ENCODE data around the gene ZYX. TPM values are rescaled to one million over a fixed set of nuclear protein-coding genes. Genes with fewer than 3 reads are reported as not detected.

The ZYX gene
- total RNA-seq, 1 donor from 2014 or later, result 263 TPM

- Histone ChIP-seq H3K27ac (no peak overlapping the region), H3K9me3 (no peaks in the 10 kb centered on the region), H3K36me3 (no peaks in the 10 kb centered on the region), H3K4me1 (peaks cover 3% of the 10 kb centered on the region), H3K4me3 (no peak overlapping the region), H3K27me3 (no peaks in the 10 kb centered on the region)
- DNase-seq, result no peak
- intact Hi-C loops (cut with DNase I), result no loop called here
- no peak for ATAC-seq
- TF ChIP-seq CTCF (IDR thresholded peaks at IDR 0.05), result no peak
Measured at GRCh38 chr7:143434660-143435059, 53.5 kb downstream of the ZYX start.

GRCh38 chr7:143435266-143435665, 54.1 kb downstream of the ZYX start:
- DNase-seq, result no peak

GRCh38 chr7:143436325-143436946, 55.3 kb downstream of the ZYX start:
- Histone ChIP-seq H3K9me3 (no peaks in the 10 kb centered on the region), H3K4me3 (no peak overlapping the region), H3K27ac (no peak overlapping the region), H3K4me1 (no peaks in the 10 kb centered on the region), H3K27me3 (no peaks in the 10 kb centered on the region), H3K36me3 (no peaks in the 10 kb centered on the region)
- no peak for TF ChIP-seq CTCF (IDR thresholded peaks at IDR 0.05)
- no peak for ATAC-seq
- DNase-seq, result no peak
- intact Hi-C loops (cut with DNase I), result no loop called here

More at GRCh38 chr7:143435266-143435665, 54.1 kb downstream of the ZYX start:
- Histone ChIP-seq H3K36me3 (no peaks in the 10 kb centered on the region), H3K27ac (no peak overlapping the region), H3K9me3 (no peaks in the 10 kb centered on the region), H3K27me3 (no peaks in the 10 kb centered on the region), H3K4me1 (no peaks in the 10 kb centered on the region), H3K4me3 (no peak overlapping the region)
- TF ChIP-seq CTCF (IDR thresholded peaks at IDR 0.05), result no peak
- ATAC-seq, result no peak
- intact Hi-C loops (cut with DNase I), result no loop called here

GRCh38 chr7:143437578-143437977, 56.4 kb downstream of the ZYX start:
- DNase-seq, result no peak
- no peak overlapping the region for H3K27ac ChIP-seq
- no peaks in the 10 kb centered on the region for H3K36me3 ChIP-seq
- H3K9me3 ChIP-seq, result no peaks in the 10 kb centered on the region
- intact Hi-C loops (cut with DNase I), result no loop called here
- H3K4me3 ChIP-seq, result no peak overlapping the region
- H3K4me1 ChIP-seq, result no peaks in the 10 kb centered on the region
- ATAC-seq, result peak; percentile 32
- no peak for TF ChIP-seq CTCF (IDR thresholded peaks at IDR 0.05)
- H3K27me3 ChIP-seq, result no peaks in the 10 kb centered on the region

- H3K4me1 ChIP-seq, result no peaks in the 10 kb centered on the region
- TF ChIP-seq CTCF (IDR thresholded peaks at IDR 0.05), result no peak
- H3K27me3 ChIP-seq, result no peaks in the 10 kb centered on the region
- DNase-seq, result no peak
- H3K4me3 ChIP-seq, result no peak overlapping the region
- no peak for ATAC-seq
- intact Hi-C loops (cut with DNase I), result no loop called here
- no peaks in the 10 kb centered on the region for H3K9me3 ChIP-seq
- no peak overlapping the region for H3K27ac ChIP-seq
- no peaks in the 10 kb centered on the region for H3K36me3 ChIP-seq
Measured at GRCh38 chr7:143439866-143440265, 58.7 kb downstream of the ZYX start.

Small RNA genes within 50 kb of the gene (microRNA-seq; reads per million reads assigned to microRNA genes)
- gene MIR6892 (ENCODE audit: borderline microRNAs expressed), result not detected

Other genes with a start within 250 kb of the ZYX start
- gene PIP, start 249.3 kb upstream of the ZYX start, total RNA-seq, result not detected
- not detected for gene TAS2R39, start 197.9 kb upstream of the ZYX start, total RNA-seq
- not detected for gene TAS2R40, start 159.3 kb upstream of the ZYX start, total RNA-seq
- 149 TPM for gene GSTK1, start 117.9 kb upstream of the ZYX start, total RNA-seq
- 25.1 TPM for gene TMEM139, start 96.4 kb upstream of the ZYX start, total RNA-seq
- gene CASP2, start 93.0 kb upstream of the ZYX start, total RNA-seq, result 26.7 TPM
- gene CLCN1, start 65.2 kb upstream of the ZYX start, total RNA-seq, result not detected
- 0.90 TPM for gene FAM131B, start 18.6 kb upstream of the ZYX start, total RNA-seq
- 13.9 TPM for gene EPHA1, start 27.5 kb downstream of the ZYX start, total RNA-seq
- not detected for gene TAS2R60, start 62.1 kb downstream of the ZYX start, total RNA-seq
- gene TAS2R41, start 96.5 kb downstream of the ZYX start, total RNA-seq, result not detected
- 0.93 TPM for gene CTAGE15, start 190.5 kb downstream of the ZYX start, total RNA-seq
- 4.4 TPM for gene TCAF2, start 239.6 kb downstream of the ZYX start, total RNA-seq